IMR-90 (cell line): ENCODE data around the gene ZFP36L1. TPM values are rescaled to one million over a fixed set of nuclear protein-coding genes. Genes with fewer than 3 reads are reported as not detected.

Source experiments
- ATAC-seq: fragments of 200-7000 bp; cut with Tn5 transposase; 2 replicates; pipeline ENCODE4 v1.9.1; 2020; ENCODE audit warnings: low read depth, mild to moderate bottlenecking, moderate library complexity
- BruUV-seq: library from RNA; stranded (reverse); fragments of 400-500 nt; replicated peaks from 2 replicates; lab custom pipeline; 2021; lab: Mats Ljungman, UMichigan
- CTCF ChIA-PET: fragments of 300-600 bp; formaldehyde crosslinking; extraction: SDS; loops from one replicate; lab custom pipeline; 2021; ENCODE audit warnings: antibody characterized with exemption; lab: Yijun Ruan, JAX
- POLR2A ChIA-PET: fragments of 300-600 bp; sonication (Branson Sonifier 250); formaldehyde crosslinking; loops from one replicate; lab custom pipeline; 2022; ENCODE audit warnings: antibody characterized with exemption; ENCODE audit not compliant: unreplicated experiment; lab: Charles Lee
- DNase-seq: peaks from one replicate; pipeline ENCODE4 v3.0.0; 2013
- H2AFZ ChIP-seq: replicated peaks from 2 replicates; pipeline ENCODE3; 2013; ENCODE audit warnings: low read length, mild to moderate bottlenecking; ENCODE audit not compliant: poor library complexity
- H2AK5ac ChIP-seq: 2 replicates; pipeline ENCODE4 v1.6.1; 2013; ENCODE audit warnings: low read depth, low read length, inconsistent platforms
- H2AK9ac ChIP-seq: replicated peaks from 2 replicates; pipeline ENCODE3; 2013; ENCODE audit warnings: mild to moderate bottlenecking, low read depth, low read length, moderate library complexity; ENCODE audit not compliant: poor library complexity
- H2BK120ac ChIP-seq: 2 replicates; pipeline ENCODE4 v1.6.1; 2013; ENCODE audit warnings: low read depth, low read length, inconsistent platforms
- H2BK15ac ChIP-seq: 3 replicates; pipeline ENCODE4 v1.6.1; 2013; ENCODE audit warnings: low read depth, low read length, inconsistent platforms
- H2BK20ac ChIP-seq: 2 replicates; pipeline ENCODE4 v1.6.1; 2013; ENCODE audit warnings: low read depth, mild to moderate bottlenecking, inconsistent platforms, low read length, moderate library complexity
- H2BK5ac ChIP-seq: 2 replicates; pipeline ENCODE4 v1.6.1; 2013; ENCODE audit warnings: mild to moderate bottlenecking, low read depth, low read length, inconsistent platforms; ENCODE audit not compliant: poor library complexity, severe bottlenecking
- H3K14ac ChIP-seq: replicated peaks from 2 replicates; pipeline ENCODE4 v1.6.1; 2013; ENCODE audit warnings: low read depth, low read length, inconsistent platforms
- H3K18ac ChIP-seq: 2 replicates; pipeline ENCODE4 v1.6.1; 2013; ENCODE audit warnings: low read depth, low read length, control low read depth
- H3K23ac ChIP-seq: 2 replicates; pipeline ENCODE4 v1.6.1; 2013; ENCODE audit warnings: low read depth, low read length, inconsistent platforms
- H3K27ac ChIP-seq: 2 replicates; pipeline ENCODE4 v1.5.1; 2013; ENCODE audit warnings: mild to moderate bottlenecking, control low read depth, low read length; ENCODE audit not compliant: insufficient read depth
- H3K27me3 ChIP-seq: 2 replicates; pipeline ENCODE4 v1.6.1; 2013; ENCODE audit warnings: low read length; ENCODE audit not compliant: control insufficient read depth, insufficient read depth
- H3K36me3 ChIP-seq: 2 replicates; pipeline ENCODE4 v1.6.1; 2013; ENCODE audit warnings: low read length, mixed read lengths; ENCODE audit not compliant: control insufficient read depth, insufficient read depth
- H3K4ac ChIP-seq: 2 replicates; pipeline ENCODE4 v1.6.1; 2013; ENCODE audit warnings: low read depth, low read length, inconsistent platforms
- H3K4me1 ChIP-seq: 2 replicates; pipeline ENCODE4 v1.6.1; 2013; ENCODE audit warnings: low read length, mixed read lengths; ENCODE audit not compliant: control insufficient read depth, insufficient read depth
- H3K4me2 ChIP-seq: 2 replicates; pipeline ENCODE4 v1.6.1; 2013; ENCODE audit warnings: low read depth, mild to moderate bottlenecking, control low read depth, low read length, moderate library complexity
- H3K4me3 ChIP-seq: 2 replicates; pipeline ENCODE4 v1.5.1; 2013; ENCODE audit warnings: low read depth, mild to moderate bottlenecking, control low read depth, low read length, moderate library complexity; ENCODE audit not compliant: insufficient read depth
- H3K56ac ChIP-seq: 2 replicates; pipeline ENCODE4 v1.6.1; 2013; ENCODE audit warnings: low read length, inconsistent platforms; ENCODE audit not compliant: insufficient read depth; ENCODE audit errors: extremely low read depth
- H3K79me1 ChIP-seq, 2 experiments: 2 replicates each; pipeline ENCODE4 v1.6.1; 2013; ENCODE audit warnings: low read length in 2 of 2, inconsistent platforms in 1 of 2, low read depth in 1 of 2
- H3K9ac ChIP-seq: 2 replicates; pipeline ENCODE4 v1.6.1; 2013; ENCODE audit warnings: low read depth, low read length, control low read depth
- H3K9me1 ChIP-seq: 2 replicates; pipeline ENCODE4 v1.6.1; 2013; ENCODE audit warnings: low read length, inconsistent platforms; ENCODE audit not compliant: insufficient read depth
- H3K9me3 ChIP-seq: 2 replicates; pipeline ENCODE4 v1.6.1; 2013; ENCODE audit warnings: low read length; ENCODE audit not compliant: control insufficient read depth, insufficient read depth
- H4K20me1 ChIP-seq: 2 replicates; pipeline ENCODE4 v1.6.1; 2013; ENCODE audit warnings: low read length, inconsistent platforms; ENCODE audit not compliant: insufficient read depth
- H4K5ac ChIP-seq: 2 replicates; pipeline ENCODE4 v1.6.1; 2013; ENCODE audit warnings: mild to moderate bottlenecking, low read depth, low read length, control low read depth
- H4K8ac ChIP-seq, 2 experiments: 2 replicates each; pipeline ENCODE4 v1.6.1; 2013; ENCODE audit warnings: low read depth in 2 of 2, low read length in 2 of 2, control low read depth in 1 of 2, inconsistent platforms in 1 of 2
- H4K91ac ChIP-seq: 2 replicates; pipeline ENCODE4 v1.6.1; 2013; ENCODE audit warnings: low read depth, low read length, inconsistent platforms; ENCODE audit not compliant: insufficient read depth
- BHLHE40 ChIP-seq: fragments of 150-350 bp; IDR thresholded peaks from 2 replicates; pipeline ENCODE4 v1.6.1; 2016; ENCODE audit warnings: mild to moderate bottlenecking, low read depth, low read length
- CEBPB ChIP-seq: IDR thresholded peaks from 2 replicates; pipeline ENCODE4 v1.6.1; 2012; ENCODE audit warnings: low read depth, low read length, improper control_type of control experiment
- CTCF ChIP-seq: conservative IDR thresholded peaks from 2 replicates; pipeline ENCODE4 v1.5.1; 2012; ENCODE audit warnings: mild to moderate bottlenecking, low read depth, low read length, improper control_type of control experiment
- FOS ChIP-seq: fragments of 150-350 bp; IDR thresholded peaks from 2 replicates; pipeline ENCODE4 v1.6.1; 2016; ENCODE audit warnings: low read depth, low read length
- MAFK ChIP-seq: IDR thresholded peaks from 2 replicates; pipeline ENCODE4 v1.6.1; 2012; ENCODE audit warnings: low read depth, low read length, improper control_type of control experiment
- MXI1 ChIP-seq: IDR thresholded peaks from 2 replicates; pipeline ENCODE4 v1.6.1; 2012; ENCODE audit warnings: low read depth, mild to moderate bottlenecking, low read length, moderate library complexity, borderline replicate concordance
- NFE2L2 ChIP-seq: fragments of 150-350 bp; IDR thresholded peaks from 2 replicates; pipeline ENCODE4 v1.6.1; 2016; ENCODE audit warnings: low read depth, mild to moderate bottlenecking, low read length
- RAD21 ChIP-seq: IDR thresholded peaks from 2 replicates; pipeline ENCODE4 v1.6.1; 2012; ENCODE audit warnings: low read length, improper control_type of control experiment
- RFX5 ChIP-seq: IDR thresholded peaks from 2 replicates; pipeline ENCODE4 v1.8.0; 2012; ENCODE audit warnings: low read depth, mild to moderate bottlenecking, low read length, moderate library complexity
- WGBS, 2 experiments: methylation state at CpG; one replicate each; pipeline versions ENCODE4 v1.1.5 to v1.1.7; 2013; ENCODE audit warnings: missing lambda C conversion rate in 2 of 2; ENCODE audit not compliant: insufficient read length in 1 of 2; ENCODE audit errors: extremely low coverage in 2 of 2; 5-methylcytosine and 5-hydroxymethylcytosine counted together
- dilution Hi-C: fragments of 300-500 bp; cut with HindIII; formaldehyde crosslinking; loops from one replicate; pipeline ENCODE4 v1.14.3; 2018; ENCODE audit warnings: low sequenced_read_pairs; ENCODE audit not compliant: unreplicated experiment
- in situ Hi-C: fragments of 300-500 bp; cut with MboI; formaldehyde crosslinking; loops from 3 replicates; pipeline ENCODE4 v1.14.3; 2019; ENCODE audit warnings: low sequenced_read_pairs, inconsistent platforms, mixed read lengths
- intact Hi-C: fragments of 100-400 bp; cut with micrococcal nuclease; formaldehyde crosslinking; loops from 2 replicates; pipeline ENCODE4 v1.10.0; 2022
- polyA plus RNA-seq, 3 experiments: library from polyadenylated mRNA; depleted of rRNA; stranded (reverse); fragments of >200 nt; gene quantifications; 2 replicates each; pipeline ENCODE4 v1.2.3, GENCODE V29; 2012; ENCODE audit warnings: low replicate concordance in 1 of 3
- total RNA-seq: library from RNA; depleted of rRNA; stranded (reverse); fragments of >200 nt; gene quantifications from 2 replicates; pipeline ENCODE4 v1.2.3, GENCODE V29; 2012

Gene ZFP36L1
- total and polyA plus RNA-seq, 2 of the 4 experiments (the other 2 are of a cell fraction) = 6.5 to 140 TPM

- no peak overlapping the region for H4K5ac ChIP-seq
- no peak overlapping the region for H3K4ac ChIP-seq
- H3K23ac ChIP-seq = no peak overlapping the region
- dilution Hi-C loops (no loop called here), in situ Hi-C loops (no loop called here), intact Hi-C loops (no loop called here)
- no peak overlapping the region for H3K27ac ChIP-seq
- H3K79me1 ChIP-seq = no peaks in the 10 kb centered on the region
- H2AK9ac ChIP-seq = no peak overlapping the region
- peaks cover 8% of the 10 kb centered on the region; the same call in 1 of the 2 replicates for H3K9me1 ChIP-seq
- ChIA-PET CTCF (no interaction called here), POLR2A (no interaction called here)
- H3K9ac ChIP-seq = no peak overlapping the region
- no peak overlapping the region for H3K4me3 ChIP-seq
- no peaks in the 10 kb centered on the region for H4K20me1 ChIP-seq
- DNase-seq = no peak
- H3K36me3 ChIP-seq = no peaks in the 10 kb centered on the region
- H3K9me3 ChIP-seq = no peaks in the 10 kb centered on the region
- BruUV-seq = no TSS peak
- peaks cover 8% of the 10 kb centered on the region for H3K4me1 ChIP-seq
- ATAC-seq = no peak
- no peak overlapping the region for H3K4me2 ChIP-seq
- no peak overlapping the region for H3K14ac ChIP-seq
- no peak overlapping the region for H2BK5ac ChIP-seq
- TF ChIP-seq CEBPB (no peak), RFX5 (no peak), MAFK (no peak), CTCF (no peak), FOS (no peak), MXI1 (no peak), RAD21 (no peak), NFE2L2 (no peak), BHLHE40 (no peak)
- H3K18ac ChIP-seq = no peak overlapping the region
- H2BK120ac ChIP-seq = no peak overlapping the region
- no peak overlapping the region for H2BK15ac ChIP-seq
- no peak overlapping the region for H2BK20ac ChIP-seq
- H3K27me3 ChIP-seq = no peaks in the 10 kb centered on the region
- no peak overlapping the region for H2AFZ ChIP-seq
- no peak overlapping the region for H3K56ac ChIP-seq
- H2AK5ac ChIP-seq = no peak overlapping the region
- no peak overlapping the region for H4K91ac ChIP-seq
- 93% methylated on average over 2 of the region's 3 CpGs; no CpG with 5 or more reads in 1 of the 2 experiments for WGBS, 2 experiments
- H4K8ac ChIP-seq = no peak overlapping the region
These were observed 34.6 kb downstream of the ZFP36L1 start for GRCh38 chr14:68758301-68758700.
